Fibroblast of skin of right quadriceps (primary cell): ENCODE measurements around the gene WDSUB1.

Source experiments
- DNase-seq: peaks from one replicate; pipeline ENCODE4 v3.0.0-alpha.2; 2013

WDSUB1 gene

DNA sequence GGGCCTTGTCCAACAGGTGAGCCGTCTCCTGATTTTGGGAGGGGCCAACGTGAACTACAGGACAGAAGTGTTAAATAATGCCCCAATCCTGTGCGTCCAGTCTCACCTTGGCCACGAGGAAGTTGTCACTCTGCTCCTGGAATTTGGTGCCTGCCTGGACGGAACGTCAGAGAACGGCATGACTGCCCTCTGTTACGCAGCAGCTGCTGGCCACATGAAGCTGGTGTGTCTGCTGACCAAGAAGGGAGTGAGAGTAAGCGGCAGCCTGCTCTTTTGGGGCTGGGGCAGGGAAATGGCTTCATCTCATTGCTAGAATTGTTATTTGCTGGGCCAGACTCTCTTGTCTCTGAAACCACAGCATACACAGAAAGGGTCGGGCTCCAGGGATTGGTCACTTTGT is 92.3 kb downstream of the WDSUB1 start:
- no peak for DNase-seq

DNA sequence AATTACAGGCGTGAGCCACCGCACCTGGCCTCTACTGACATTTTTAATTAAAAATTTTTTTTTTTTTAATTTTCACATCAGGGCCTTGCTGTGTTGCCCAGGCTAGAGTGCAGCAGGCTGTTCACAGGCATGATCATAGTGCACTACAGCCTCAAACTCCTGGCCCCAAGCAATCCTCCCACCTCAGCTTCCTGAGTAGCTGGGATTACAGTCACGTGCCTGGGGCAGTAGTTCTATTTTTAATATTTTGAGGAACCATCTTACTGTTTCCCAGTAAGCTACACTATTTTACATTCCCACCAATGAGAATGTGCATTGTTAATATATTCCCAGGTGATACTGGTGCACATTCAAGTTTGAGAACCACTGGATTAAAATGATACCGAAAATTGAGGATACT is 92.7 kb downstream of the WDSUB1 start:
- DNase-seq = no peak

DNA sequence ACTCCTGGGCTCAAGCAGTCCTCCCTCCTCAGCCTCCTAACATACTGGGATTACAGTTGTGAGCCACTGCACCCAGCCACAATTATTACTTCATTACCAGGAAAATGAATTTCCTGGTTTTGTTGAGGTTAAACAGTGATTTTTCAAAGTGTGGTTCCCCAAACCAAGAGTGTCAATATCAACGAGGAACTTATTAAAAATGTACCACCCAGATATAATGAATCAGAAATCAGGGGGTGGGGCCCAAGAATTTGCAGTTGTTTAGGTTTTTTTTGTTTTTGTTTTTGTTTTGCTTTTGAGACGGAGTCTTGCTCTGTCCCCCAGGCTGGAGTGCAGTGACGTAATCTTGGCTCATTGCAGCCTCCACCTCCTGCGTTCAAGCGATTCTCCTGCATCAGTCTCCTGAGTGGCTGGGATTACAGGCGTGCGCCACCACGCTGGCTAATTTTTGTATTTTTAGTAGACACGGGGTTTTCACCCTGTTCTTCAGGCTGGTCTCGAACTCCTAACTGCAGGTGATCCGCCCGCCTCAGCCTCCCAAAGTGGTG is 94.1 kb downstream of the WDSUB1 start:
- DNase-seq = no peak

DNA sequence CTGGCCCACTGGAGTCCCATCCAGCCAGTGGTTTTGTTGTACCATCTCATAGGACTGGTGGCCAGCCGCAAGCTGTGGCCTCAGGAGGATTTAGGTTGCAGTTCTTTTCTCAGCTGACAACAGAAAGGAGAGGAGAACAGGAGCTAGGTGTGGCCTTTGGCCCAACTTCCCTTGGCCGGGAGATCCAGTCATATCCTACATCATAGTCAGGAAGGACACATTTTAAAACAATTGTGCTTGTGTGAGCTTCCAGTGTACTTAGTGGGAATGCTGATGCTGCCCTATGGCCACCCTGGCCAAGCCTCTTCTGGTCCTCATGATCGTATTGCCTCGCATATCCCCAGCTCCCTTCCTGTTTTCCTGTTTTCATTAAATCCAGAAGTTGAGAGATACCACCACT is 98.1 kb downstream of the WDSUB1 start:
- no peak for DNase-seq

DNA sequence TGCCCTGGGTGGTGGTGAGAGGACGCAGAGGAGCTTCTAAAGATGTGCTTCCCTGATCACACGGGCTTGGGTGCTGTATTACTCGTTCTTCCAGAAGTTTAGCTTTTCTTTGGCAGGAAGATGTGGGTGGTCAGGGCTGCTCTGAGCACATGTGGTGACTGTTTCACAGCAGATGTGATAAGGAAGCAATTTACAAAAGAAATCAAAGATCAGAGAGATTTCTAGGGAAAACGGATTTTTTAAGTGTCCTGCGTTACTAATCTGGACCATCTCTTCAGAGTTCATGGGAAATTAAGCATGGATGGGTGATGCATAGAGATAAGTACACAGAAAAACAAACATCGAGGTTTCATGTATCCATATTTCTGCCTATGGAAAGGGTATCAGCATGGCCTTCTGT is 99.4 kb downstream of the WDSUB1 start:
- peak; percentile 24 for DNase-seq

DNA sequence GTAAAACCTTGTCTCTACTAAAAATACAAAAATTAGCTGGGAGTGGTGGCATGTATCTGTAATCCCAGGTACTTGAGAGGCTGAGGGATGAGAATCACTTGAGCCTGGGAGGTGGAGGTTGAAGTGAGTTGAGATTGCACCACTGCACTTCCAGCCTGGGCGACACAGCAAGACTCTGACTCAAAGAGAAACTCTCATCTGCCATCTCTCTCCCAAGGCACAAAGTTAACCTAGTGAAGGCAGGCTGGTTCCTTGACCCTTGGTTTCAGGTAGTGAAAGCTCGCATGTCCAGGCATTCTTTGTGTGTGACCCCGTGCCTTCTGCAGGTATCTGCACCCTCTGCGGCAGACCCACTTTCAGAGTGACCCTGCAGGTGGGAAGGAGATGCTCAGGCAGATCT is 100.0 kb downstream of the WDSUB1 start:
- no peak for DNase-seq
